ENCODE data around the gene TMPRSS4.

- TF ChIP-seq CTCF (IDR thresholded peaks at IDR 0.05; ENCODE audit: low read length), result no peak
- no peak for TF ChIP-seq EZH2 (IDR thresholded peaks at IDR 0.05; ENCODE audit: borderline replicate concordance, low read length)
Observed at GRCh38 chr11:118161786-118162185, 84.9 kb downstream of the TMPRSS4 start.
